NCI-H774 (cell line): Measurements from ENCODE around the gene OR2T5.
"Not testable (repeated sequence)": the region's sequence is repeated elsewhere in the genome, so short reads cannot be mapped to it uniquely, and the experiment has no call there.

Experiments used
- DNase-seq: peaks from one replicate; lab custom pipeline; 2025; lab: John Stamatoyannopoulos, UW

Gene OR2T5

GRCh38 chr1:248500305-248501035 is 12.1 kb downstream of the OR2T5 start:
- not testable (repeated sequence) for DNase-seq

DNA sequence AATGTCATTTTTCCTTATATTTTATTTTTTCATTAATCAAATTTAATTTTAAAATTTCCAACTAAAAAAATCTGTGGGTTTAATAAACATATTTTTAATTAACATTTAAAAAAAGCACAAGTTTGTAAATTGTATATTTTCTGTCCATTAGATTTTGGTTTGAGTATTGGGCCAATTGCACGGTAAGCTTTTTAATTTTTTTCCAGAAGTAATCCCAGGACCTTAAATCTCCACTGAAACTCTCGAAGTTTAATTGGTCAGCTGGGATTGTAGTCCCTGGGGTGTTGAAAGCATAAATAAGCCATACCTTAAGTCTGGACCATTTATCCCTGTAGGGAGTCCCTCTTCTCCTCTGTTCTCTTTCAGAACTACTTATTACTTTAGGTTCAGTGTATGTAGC is 19.4 kb downstream of the OR2T5 start, which contains the start of gene OR2G6:
TSS of gene OR2G6 (plus strand) at position 301 of the 400 bp plus-strand sequence. CDS start 13,574 bp downstream, outside the sequence.
- DNase-seq, result not testable (repeated sequence)

- not testable (repeated sequence) for DNase-seq
These were observed 21.8 kb downstream of the OR2T5 start for GRCh38 chr1:248510217-248510616.

DNA sequence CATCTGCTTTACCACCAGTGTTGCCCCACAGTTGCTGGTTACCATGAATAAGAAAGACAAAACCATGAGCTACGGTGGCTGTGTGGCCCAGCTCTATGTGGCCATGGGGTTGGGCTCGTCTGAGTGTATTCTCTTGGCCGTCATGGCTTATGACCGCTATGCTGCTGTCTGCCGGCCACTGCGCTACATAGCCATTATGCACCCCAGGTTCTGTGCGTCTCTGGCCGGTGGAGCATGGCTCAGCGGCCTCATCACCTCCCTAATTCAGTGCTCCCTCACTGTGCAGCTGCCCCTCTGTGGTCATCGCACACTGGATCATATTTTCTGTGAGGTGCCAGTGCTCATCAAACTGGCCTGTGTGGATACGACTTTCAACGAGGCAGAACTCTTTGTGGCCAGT is 33.5 kb downstream of the OR2T5 start:
- no peak for DNase-seq

DNA sequence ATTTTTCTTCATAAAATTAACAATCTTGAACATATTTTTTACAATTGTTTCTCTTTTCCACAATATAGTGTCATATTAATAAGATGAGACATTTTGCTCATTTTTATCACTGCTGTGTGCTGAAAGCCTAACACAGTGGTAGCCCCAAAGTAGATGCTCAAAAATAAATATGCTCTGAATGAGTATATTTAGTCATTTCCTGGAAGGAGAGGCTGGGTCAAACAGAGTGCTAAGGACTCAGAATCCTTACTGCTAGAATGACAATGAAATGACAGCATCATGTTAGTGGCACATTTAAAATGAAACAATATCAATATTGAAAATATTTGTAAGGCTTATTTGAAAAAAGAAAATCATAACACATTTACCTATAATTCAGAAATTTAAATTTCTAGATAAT is 49.1 kb downstream of the OR2T5 start:
- DNase-seq, result not testable (repeated sequence)
